OCI-LY3 (cell line): ENCODE results near the gene ARID1B.
A peak's percentile ranks its signal among the peaks of the same experiment; 100 is the strongest.

Experiments used
- H2AFZ ChIP-seq: fragments of 200-600, 300-600 bp; shearing (Covaris generic); 2 replicates; pipeline ENCODE4 v1.6.0; 2014; ENCODE audit warnings: antibody characterized with exemption, low read depth, low read length
- H3K27ac ChIP-seq: fragments of 200-600, 300-600 bp; sonication (generic); 2 replicates; pipeline ENCODE4 v1.5.1; 2014; ENCODE audit warnings: mild to moderate bottlenecking, low read length, moderate library complexity, mixed read lengths
- H3K27me3 ChIP-seq: fragments of 200-600, 300-600 bp; sonication (generic); 2 replicates; pipeline ENCODE4 v1.6.1; 2014; ENCODE audit warnings: low read depth, low read length, mixed read lengths
- H3K36me3 ChIP-seq: fragments of 200-600, 300-600 bp; sonication (generic); replicated peaks from 2 replicates; pipeline ENCODE3; 2014; ENCODE audit warnings: low read depth, low read length, mixed read lengths
- H3K4me1 ChIP-seq: fragments of 300-600, 200-600 bp; sonication (generic); 2 replicates; pipeline ENCODE4 v1.6.1; 2014; ENCODE audit warnings: low read length, mixed read lengths
- H3K4me2 ChIP-seq: fragments of 200-600, 300-600 bp; sonication (generic); 2 replicates; pipeline ENCODE4 v1.6.1; 2014; ENCODE audit warnings: low read length, mixed read lengths
- H3K4me3 ChIP-seq: fragments of 300-600, 200-600 bp; sonication (generic); 2 replicates; pipeline ENCODE4 v1.5.1; 2014; ENCODE audit warnings: antibody characterized with exemption, mild to moderate bottlenecking, low read length, moderate library complexity
- H3K79me2 ChIP-seq: fragments of 300-600, 200-600 bp; shearing (Covaris generic); 2 replicates; pipeline ENCODE4 v1.6.1; 2014; ENCODE audit warnings: mild to moderate bottlenecking, low read length, mixed read lengths
- H3K9ac ChIP-seq: fragments of 300-600, 200-600 bp; shearing (Covaris generic); 2 replicates; pipeline ENCODE4 v1.6.0; 2014; ENCODE audit warnings: mild to moderate bottlenecking, low read length, moderate library complexity
- H3K9me3 ChIP-seq: fragments of 200-600, 300-600 bp; shearing (Covaris generic); 2 replicates; pipeline ENCODE4 v1.6.1; 2014; ENCODE audit warnings: low read length, mixed read lengths; ENCODE audit not compliant: insufficient read depth
- H4K20me1 ChIP-seq: fragments of 200-600, 300-600 bp; sonication (generic); 2 replicates; pipeline ENCODE4 v1.6.1; 2016; ENCODE audit warnings: low read length, mixed read lengths; ENCODE audit not compliant: insufficient read depth
- CTCF ChIP-seq: fragments of 200-600, 300-600 bp; sonication (generic); IDR thresholded peaks from 2 replicates; pipeline ENCODE4 v1.5.1; 2014; ENCODE audit warnings: antibody characterized with exemption, low read length, low read depth
- EZH2phosphoT487 ChIP-seq: fragments of 200-600 bp; shearing (Covaris generic); IDR thresholded peaks from 2 replicates; pipeline ENCODE4 v1.6.1; 2018; ENCODE audit warnings: antibody characterized with exemption, mixed run types, low read depth

ARID1B gene

GRCh38 chr6:157069585-157069984 is 292.4 kb downstream of the ARID1B start:
- Histone ChIP-seq H3K9ac (0 out of 2 replicates have a peak overlapping the region, but pooled peaks have one; percentile 1), H3K4me3 (peak overlapping the region; percentile 28), H3K9me3 (no peaks in the 10 kb centered on the region), H3K4me1 (peaks cover 59% of the 10 kb centered on the region), H3K27me3 (no peaks in the 10 kb centered on the region), H3K36me3 (peaks cover 4% of the 10 kb centered on the region), H4K20me1 (peaks cover 16% of the 10 kb centered on the region), H3K27ac (peak overlapping the region; percentile 72), H3K79me2 (peaks cover 15% of the 10 kb centered on the region), H2AFZ (no peak overlapping the region), H3K4me2 (peak overlapping the region; percentile 68)
- TF ChIP-seq EZH2phosphoT487 (no peak), CTCF (no peak)

DNA sequence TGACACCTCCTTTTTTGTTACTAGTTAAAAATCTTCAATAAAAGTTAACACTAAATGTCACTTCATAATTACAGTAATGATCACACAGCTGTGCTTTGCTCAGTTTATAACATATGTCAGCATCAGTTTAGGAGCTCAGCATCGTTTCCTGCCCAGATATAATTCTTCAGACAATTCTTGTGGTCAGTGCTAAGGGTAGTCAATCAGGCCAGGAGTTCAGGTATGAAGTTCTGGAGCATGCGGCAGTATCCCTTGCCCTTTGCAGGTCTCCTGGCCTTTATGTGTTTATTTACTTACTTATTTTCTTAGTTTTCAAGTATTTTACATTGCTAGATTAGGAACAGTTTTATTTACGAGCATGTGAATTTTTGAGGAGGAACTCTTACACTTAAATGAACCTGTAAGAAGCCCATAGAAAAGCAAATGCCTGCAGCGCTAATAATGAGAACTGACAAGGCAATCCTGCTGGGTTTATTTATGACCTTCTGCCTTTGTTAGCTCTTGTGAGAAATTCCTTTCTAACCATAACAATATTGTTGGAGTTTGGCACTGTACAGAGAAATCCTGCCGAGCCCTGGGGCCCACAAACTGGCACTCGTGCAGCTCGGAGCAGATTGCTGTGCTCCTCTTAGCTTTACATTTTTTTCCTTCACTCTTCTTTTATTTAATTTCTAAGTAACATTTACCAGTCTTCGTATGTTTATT is 293.4 kb downstream of the ARID1B start:
- peaks cover 4% of the 10 kb centered on the region for H3K36me3 ChIP-seq
- H3K4me2 ChIP-seq, result no peak overlapping the region

DNA sequence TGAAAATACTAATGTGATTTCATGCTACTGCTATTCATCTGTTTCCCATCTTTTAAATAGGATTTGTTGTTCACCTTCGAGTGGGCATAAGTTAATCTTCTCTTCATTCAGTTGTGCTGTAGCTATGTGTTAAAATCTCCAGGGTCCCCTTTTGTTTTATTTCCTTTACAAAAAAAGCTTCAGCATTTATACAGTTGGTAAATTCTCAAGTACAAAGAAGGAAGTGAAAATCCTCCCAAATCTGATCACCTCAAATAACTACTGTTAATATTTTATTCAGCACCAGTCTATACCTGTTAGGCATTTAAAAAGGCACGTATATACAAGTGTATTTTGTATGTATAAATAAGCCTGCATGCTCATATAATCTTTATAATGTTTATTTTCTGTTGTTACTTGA is 294.9 kb downstream of the ARID1B start:
- H3K9ac ChIP-seq, result no peak overlapping the region
- H4K20me1 ChIP-seq, result peaks cover 16% of the 10 kb centered on the region
- TF ChIP-seq EZH2phosphoT487 (no peak), CTCF (no peak)
- no peak overlapping the region for H3K27ac ChIP-seq
- H2AFZ ChIP-seq, result no peak overlapping the region
- peaks cover 14% of the 10 kb centered on the region for H3K79me2 ChIP-seq
- no peaks in the 10 kb centered on the region for H3K9me3 ChIP-seq
- H3K4me3 ChIP-seq, result no peak overlapping the region
- H3K4me1 ChIP-seq, result peaks cover 74% of the 10 kb centered on the region
- H3K27me3 ChIP-seq, result no peaks in the 10 kb centered on the region
- peak overlapping the region; percentile 28 for H3K4me2 ChIP-seq
- peaks cover 4% of the 10 kb centered on the region for H3K36me3 ChIP-seq

More for the DNA sequence above, 293.4 kb downstream of the ARID1B start:
- Histone ChIP-seq H3K27ac (no peak overlapping the region), H4K20me1 (peaks cover 16% of the 10 kb centered on the region), H3K9ac (no peak overlapping the region), H3K79me2 (peaks cover 15% of the 10 kb centered on the region), H2AFZ (no peak overlapping the region), H3K9me3 (no peaks in the 10 kb centered on the region), H3K27me3 (no peaks in the 10 kb centered on the region), H3K4me3 (no peak overlapping the region), H3K4me1 (peaks cover 68% of the 10 kb centered on the region)
- TF ChIP-seq EZH2phosphoT487 (no peak), CTCF (no peak)

DNA sequence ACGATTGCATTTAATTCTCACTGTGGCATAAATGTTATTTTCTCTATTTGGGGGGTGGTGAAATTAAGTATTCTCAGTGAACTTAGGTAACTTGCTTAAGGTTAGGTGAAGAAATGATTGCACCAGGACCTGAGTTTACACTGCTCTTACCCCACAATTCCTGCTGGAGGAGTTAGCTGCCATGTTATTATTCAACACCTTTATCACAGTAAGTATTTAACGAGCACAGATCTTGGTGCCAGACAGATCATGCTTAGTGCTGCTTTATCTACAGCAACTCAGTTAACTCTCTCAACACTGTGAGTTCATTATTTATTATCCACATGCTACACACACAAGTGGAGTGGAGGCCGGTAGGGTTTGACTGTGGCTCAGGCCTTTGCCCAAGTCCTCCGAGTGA is 296.4 kb downstream of the ARID1B start:
- H3K27ac ChIP-seq, result no peak overlapping the region
- no peak overlapping the region for H3K9ac ChIP-seq
- peaks cover 21% of the 10 kb centered on the region for H4K20me1 ChIP-seq
- H3K4me3 ChIP-seq, result no peak overlapping the region
- H3K4me1 ChIP-seq, result peaks cover 59% of the 10 kb centered on the region
- H3K36me3 ChIP-seq, result peaks cover 4% of the 10 kb centered on the region
- no peak overlapping the region for H3K4me2 ChIP-seq
- H2AFZ ChIP-seq, result no peak overlapping the region
- H3K27me3 ChIP-seq, result no peaks in the 10 kb centered on the region
- TF ChIP-seq EZH2phosphoT487, result no peak
- no peak for TF ChIP-seq CTCF
- no peaks in the 10 kb centered on the region for H3K9me3 ChIP-seq
- H3K79me2 ChIP-seq, result peaks cover 17% of the 10 kb centered on the region
